HepG2 (cell line): Measurements from ENCODE around the gene POU2AF2. TPM values are rescaled to one million over a fixed set of nuclear protein-coding genes. Genes with fewer than 3 reads are reported as not detected.

Experiments
- ATAC-seq: fragments of 200-7000 bp; cut with Tn5 transposase; 3 replicates; pipeline ENCODE4 v1.9.1; 2020; ENCODE audit warnings: mild to moderate bottlenecking, moderate library complexity
- BruUV-seq: library from RNA; stranded (reverse); fragments of 400-500 nt; replicated peaks from 2 replicates; lab custom pipeline; 2021; lab: Mats Ljungman, UMichigan
- CTCF ChIA-PET: fragments of 300-600 bp; formaldehyde crosslinking; extraction: SDS; loops from one replicate; lab custom pipeline; 2021; ENCODE audit warnings: low total read pairs, inconsistent platforms, low intra/inter-chr PET ratio; lab: Yijun Ruan, JAX
- POLR2A ChIA-PET: fragments of 350-600 bp; sonication (Branson Sonifier 250); formaldehyde crosslinking; loops from one replicate; lab custom pipeline; 2020; ENCODE audit warnings: antibody characterized with exemption, inconsistent platforms; lab: Yijun Ruan, JAX
- DNase-seq: peaks from one replicate; pipeline ENCODE4 v3.0.0-alpha.2; 2015; ENCODE audit warnings: low spot score
- FAIRE-seq: peaks from 3 replicates; lab custom pipeline; 2011; peaks lifted over from hg19 to GRCh38; lab: Jason Lieb, UNC
- H2AFZ ChIP-seq: one replicate; pipeline ENCODE4 v1.6.1; 2011; ENCODE audit warnings: low read length, inconsistent platforms
- H3K27ac ChIP-seq: fragments of 300-600 bp; 3 replicates; pipeline ENCODE4 v1.8.0; 2011; ENCODE audit warnings: mixed run types, mild to moderate bottlenecking, mixed read lengths, low read length, inconsistent platforms; ENCODE audit not compliant: insufficient read depth; ENCODE audit errors: extremely low read length
- H3K27me3 ChIP-seq, 2 experiments: fragments of 200-600 bp in 1 of 2; 2 replicates in 1 of 2; 3 replicates in 1 of 2; pipeline versions ENCODE4 v1.6.0 to v1.8.0; 2011; ENCODE audit warnings: low read length in 2 of 2, mild to moderate bottlenecking in 2 of 2, moderate library complexity in 2 of 2, inconsistent platforms in 1 of 2; ENCODE audit not compliant: insufficient read depth in 2 of 2, control insufficient read depth in 1 of 2
- H3K36me3 ChIP-seq, 2 experiments: fragments of 200-600 bp in 1 of 2; replicated peaks in 1 of 2; 2 replicates in 1 of 2; 3 replicates in 1 of 2; pipeline versions ENCODE4 v1.5.1 to v1.8.0; 2011; ENCODE audit warnings: low read length in 2 of 2, inconsistent platforms in 1 of 2; ENCODE audit not compliant: insufficient read depth in 2 of 2, control insufficient read depth in 1 of 2
- H3K4me1 ChIP-seq: 2 replicates; pipeline ENCODE4 v1.5.1; 2012; ENCODE audit warnings: low read length, inconsistent platforms; ENCODE audit not compliant: insufficient read depth
- H3K4me2 ChIP-seq: 2 replicates; pipeline ENCODE4 v1.6.0; 2011; ENCODE audit warnings: low read depth, low read length, inconsistent platforms
- H3K4me3 ChIP-seq, 3 experiments: fragments of 200-600 bp in 1 of 3; sonication (generic), shearing (Covaris generic) in 1 of 3; replicated peaks in 1 of 3; 2 replicates each; pipeline ENCODE4 v1.5.1; 2011 to 2016; ENCODE audit warnings: low read length in 3 of 3, inconsistent platforms in 2 of 3, low read depth in 2 of 3, mild to moderate bottlenecking in 2 of 3, control low read depth in 1 of 3, mixed read lengths in 1 of 3; ENCODE audit not compliant: insufficient read depth in 1 of 3
- H3K79me2 ChIP-seq: one replicate; pipeline ENCODE4 v1.6.1; 2011; ENCODE audit warnings: low read length, inconsistent platforms; ENCODE audit not compliant: insufficient read depth
- H3K9ac ChIP-seq: 2 replicates; pipeline ENCODE4 v1.6.0; 2011; ENCODE audit warnings: mild to moderate bottlenecking, low read depth, low read length, inconsistent platforms; ENCODE audit not compliant: insufficient read depth
- H3K9me3 ChIP-seq: 2 replicates; pipeline ENCODE4 v1.5.1; 2012; ENCODE audit warnings: mild to moderate bottlenecking, low read length
- H4K20me1 ChIP-seq: 2 replicates; pipeline ENCODE4 v1.6.0; 2011; ENCODE audit warnings: inconsistent platforms, mild to moderate bottlenecking, low read length, moderate library complexity; ENCODE audit not compliant: insufficient read depth
- ETV6 ChIP-seq: sonication (generic); formaldehyde crosslinking; conservative IDR thresholded peaks from 2 replicates; pipeline ENCODE4 v1.4.0; 2020; ENCODE audit warnings: missing genetic modification reagents
- NR1H2 ChIP-seq: sonication (generic); formaldehyde crosslinking; IDR thresholded peaks from 2 replicates; pipeline ENCODE4 v1.8.1; 2022; ENCODE audit warnings: low read depth, missing genetic modification reagents, borderline replicate concordance
- NR2F2 ChIP-seq: IDR thresholded peaks from 2 replicates; pipeline ENCODE4 v1.6.1; 2012; ENCODE audit warnings: low read depth, inconsistent platforms, borderline replicate concordance
- SIX1 ChIP-seq: sonication (generic); formaldehyde crosslinking; IDR thresholded peaks from 2 replicates; pipeline ENCODE4 v1.4.0; 2020; ENCODE audit warnings: missing genetic modification reagents, borderline replicate concordance
- SMARCC2 ChIP-seq: fragments of 450-650 bp; IDR thresholded peaks from 2 replicates; pipeline ENCODE4 v1.6.1; 2017; ENCODE audit warnings: antibody characterized with exemption, mild to moderate bottlenecking
- ZBTB46 ChIP-seq: sonication (generic); formaldehyde crosslinking; IDR thresholded peaks from 2 replicates; pipeline ENCODE4 v1.4.0; 2020; ENCODE audit warnings: mild to moderate bottlenecking, missing genetic modification reagents, borderline replicate concordance
- ZNF280B ChIP-seq: sonication (generic); formaldehyde crosslinking; IDR thresholded peaks from 2 replicates; pipeline ENCODE4 v1.5.0; 2020; ENCODE audit warnings: missing genetic modification reagents, mild to moderate bottlenecking, borderline replicate concordance
- ZNF33B ChIP-seq: sonication (generic); formaldehyde crosslinking; IDR thresholded peaks from 2 replicates; pipeline ENCODE4 v1.5.1; 2020; ENCODE audit warnings: mild to moderate bottlenecking, missing genetic modification reagents
- ZNF639 ChIP-seq: conservative IDR thresholded peaks from 2 replicates; pipeline ENCODE4 v1.6.1; 2018; ENCODE audit warnings: missing genetic modification reagents
- WGBS: methylation state at CpG from one replicate; pipeline ENCODE4 v1.1.6; 2017; ENCODE audit warnings: low lambda C conversion rate; 5-methylcytosine and 5-hydroxymethylcytosine counted together
- in situ Hi-C: cut with HindIII; loops from 2 replicates; pipeline ENCODE4 v1.10.0; 2017; ENCODE audit warnings: low pct_unique_long_range_greater_than_20kb; ENCODE audit not compliant: extremely low pct_ligation_motif_present
- intact Hi-C: fragments of 100-400 bp; cut with micrococcal nuclease; formaldehyde crosslinking; loops from one replicate; pipeline ENCODE4 v1.10.0; 2022; ENCODE audit not compliant: unreplicated experiment
- polyA plus RNA-seq, 8 experiments: library from polyadenylated mRNA; depleted of rRNA in 3 of 8; stranded (reverse) in 7 of 8; unstranded in 1 of 8; fragments of >200 nt; fragmentation: Illumina TruSeq in 4 of 8; extraction: Trizol in 4 of 8; gene quantifications; 2 replicates each; pipeline versions ENCODE4 v1.2.1 to v1.2.3, GENCODE V29; 2011 to 2016; ENCODE audit warnings: low read depth in 4 of 8, missing spikeins in 1 of 8, mixed read lengths in 1 of 8; ENCODE audit not compliant: insufficient read depth in 1 of 8
- total RNA-seq, 5 experiments: library from RNA; depleted of rRNA; stranded (reverse); fragments of >200 nt; fragmentation: Illumina TruSeq; extraction: Trizol; gene quantifications; 2 replicates each; pipeline ENCODE4 v1.2.3, GENCODE V29; 2016; ENCODE audit warnings: low read depth in 1 of 5

The POU2AF2 gene
- total and polyA plus RNA-seq, 2 of the 13 experiments (the other 11 are each of a cell fraction or from before 2014, with no cell fraction given) = 0.11 TPM; not detected in 1

- H3K36me3 ChIP-seq = no peaks in the 10 kb centered on the region
- no TSS peak for BruUV-seq
- H2AFZ ChIP-seq = no peak overlapping the region
- POLR2A ChIA-PET = no interaction called here
- H3K4me2 ChIP-seq = no peak overlapping the region
- H3K4me1 ChIP-seq = no peaks in the 10 kb centered on the region
- no peak overlapping the region for H3K4me3 ChIP-seq
- CTCF ChIA-PET = no interaction called here
- WGBS = 0% methylated on average over 3 of the region's 3 CpGs
- no peak overlapping the region for H3K27ac ChIP-seq
- H3K27me3 ChIP-seq = peaks cover 1 to 6% of the 10 kb centered on the region in 2 experiments; a peak in 2 of 5 replicates
- no peak overlapping the region for H3K9ac ChIP-seq
- no peaks in the 10 kb centered on the region for H4K20me1 ChIP-seq
- DNase-seq (no peak), FAIRE-seq (no peak), ATAC-seq (no peak)
- no peak for TF ChIP-seq ZNF33B (CRISPR knock-in tag)
- no peak for TF ChIP-seq ZBTB46
- TF ChIP-seq ETV6 = no peak
- no peak for TF ChIP-seq SMARCC2
- TF ChIP-seq NR1H2 (CRISPR knock-in tag) = no peak
- TF ChIP-seq ZNF280B (CRISPR knock-in tag) = no peak
- no peak for TF ChIP-seq NR2F2
- TF ChIP-seq ZNF639 (CRISPR knock-in tag) = no peak
- no peak for TF ChIP-seq SIX1 (CRISPR knock-in tag)
- no peaks in the 10 kb centered on the region for H3K9me3 ChIP-seq
- intact Hi-C loops = no loop called here
- no peaks in the 10 kb centered on the region for H3K79me2 ChIP-seq
- in situ Hi-C loops = no loop called here
Measured at GRCh38 chr11:111200010-111200534, 45.5 kb upstream of the POU2AF2 start.
